ENCODE results near the gene ARHGEF11. TPM values are rescaled to one million over a fixed set of nuclear protein-coding genes. Genes with fewer than 3 reads are reported as not detected.

ARHGEF11 gene
- under 1 TPM; 0.08 to 0.86 (median 0.22) TPM for polyA plus RNA-seq

DNA sequence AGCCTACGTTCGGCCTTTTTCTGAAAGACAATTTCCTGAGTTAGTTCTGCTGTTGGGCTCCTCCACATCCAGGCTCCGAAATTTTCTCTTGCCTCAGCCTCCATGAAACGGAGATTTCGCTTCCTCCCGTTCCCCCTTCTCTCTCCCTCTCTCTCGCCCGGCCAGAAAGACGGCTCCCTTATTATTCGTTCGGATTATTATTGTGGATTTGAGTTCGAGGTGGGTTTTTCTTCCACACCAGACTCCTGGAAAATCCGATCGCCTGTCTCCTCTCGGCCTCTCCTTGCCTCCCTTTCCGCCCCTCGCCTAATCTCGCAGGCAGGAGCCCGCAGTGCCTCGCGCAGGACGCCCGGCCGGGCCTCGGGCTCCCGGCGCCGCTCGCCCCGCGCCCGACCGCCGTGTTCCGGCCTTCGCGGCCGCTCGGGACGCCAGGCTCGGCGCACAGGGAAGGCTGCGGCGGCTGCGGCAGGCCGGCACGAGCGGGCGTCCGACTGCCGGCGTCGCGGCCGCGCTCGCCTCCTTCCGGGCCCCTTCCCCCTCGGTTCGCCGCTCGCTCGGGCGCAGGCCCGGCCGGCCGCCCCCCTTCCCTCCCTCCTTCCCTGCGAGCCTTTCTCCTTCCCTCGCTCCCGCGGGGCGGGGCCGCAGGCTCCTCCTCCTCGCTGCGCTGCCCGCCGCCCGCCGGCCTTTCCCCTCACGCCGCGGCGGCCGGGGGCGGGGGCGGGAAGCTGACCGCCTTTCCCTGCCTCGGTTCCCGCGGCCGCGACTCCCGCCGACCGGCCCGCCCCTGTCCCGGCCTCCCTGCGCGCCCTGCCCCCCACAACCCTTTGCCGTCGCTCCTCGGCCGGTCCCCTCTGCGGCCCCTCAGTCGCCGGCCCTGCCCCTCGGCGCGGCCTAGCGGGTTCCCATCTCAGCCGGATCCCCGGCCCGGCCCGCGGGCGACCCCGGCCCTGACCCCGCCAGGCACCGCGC is at the start of gene ARHGEF11:
TSS of gene ARHGEF11 (minus strand) at position 493 of the 969 bp plus-strand sequence. CDS start 1,412 bp downstream, outside the sequence.
- H3K4me1 Mint-ChIP-seq = peaks cover 7 to 18% of the 10 kb centered on the region in 2 donors
- peak; percentile 18 to 25 (median 24) for DNase-seq
- H3K27ac Mint-ChIP-seq = peak within 1 kb of the TSS in 4 of 6 donors; percentile 20 to 88 (median 66)
- H3K36me3 Mint-ChIP-seq = peaks cover 0 to 3% (median 0%) of the 10 kb centered on the region in 3 donors
- H3K4me3 Mint-ChIP-seq = peak within 1 kb of the TSS; percentile 87 to 99 (median 92)
- peaks cover 0 to 1% (median 0%) of the 10 kb centered on the region in 6 donors for H3K9me3 Mint-ChIP-seq
- peaks cover 12 to 34% (median 12%) of the 10 kb centered on the region in 3 donors for H3K27me3 Mint-ChIP-seq (ENCODE audit: low read depth in 3 of 3)

- Mint-ChIP-seq H3K9me3 (no peaks in the 10 kb centered on the region), H3K27ac (no peak overlapping the region), H3K4me1 (no peaks in the 10 kb centered on the region), H3K4me3 (no peak overlapping the region), H3K36me3 (no peaks in the 10 kb centered on the region), H3K27me3 (ENCODE audit: low read depth in 3 of 3) (peaks cover 0 to 9% (median 2%) of the 10 kb centered on the region in 3 donors)
- no peak for DNase-seq
These were observed 49.5 kb upstream of the ARHGEF11 start for GRCh38 chr1:157095091-157095490.

DNA sequence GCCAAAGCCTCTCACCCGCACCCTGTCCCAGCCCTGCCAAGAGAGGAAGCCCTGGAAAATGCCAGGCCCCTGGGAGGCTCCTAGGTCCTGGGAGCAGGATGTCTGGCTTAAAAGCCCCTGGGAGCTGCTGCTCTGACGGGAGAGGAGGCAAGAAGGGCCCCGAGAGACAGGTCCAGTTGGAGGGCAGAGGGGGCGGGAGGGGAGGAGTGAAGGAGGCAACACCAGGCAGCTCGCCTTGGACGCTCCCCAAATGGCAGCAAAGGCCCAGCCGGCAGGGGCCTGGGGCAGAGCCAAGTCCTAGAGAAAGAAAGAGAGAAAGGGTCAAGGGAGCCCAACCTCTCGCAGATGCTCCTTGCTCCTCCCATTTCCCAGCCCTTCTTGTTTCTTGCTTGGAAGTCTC is 47.3 kb upstream of the ARHGEF11 start:
- Mint-ChIP-seq H3K4me3 (no peak overlapping the region), H3K36me3 (no peaks in the 10 kb centered on the region), H3K4me1 (no peaks in the 10 kb centered on the region), H3K27ac (no peak overlapping the region), H3K27me3 (ENCODE audit: low read depth in 3 of 3) (peaks cover 0 to 5% (median 2%) of the 10 kb centered on the region in 3 donors), H3K9me3 (no peaks in the 10 kb centered on the region)
- no peak for DNase-seq

GRCh38 chr1:157091668-157092273 is 46.2 kb upstream of the ARHGEF11 start:
- no peaks in the 10 kb centered on the region for H3K36me3 Mint-ChIP-seq
- H3K9me3 Mint-ChIP-seq = no peaks in the 10 kb centered on the region
- H3K4me1 Mint-ChIP-seq = no peaks in the 10 kb centered on the region
- DNase-seq = no peak
- H3K27ac Mint-ChIP-seq = no peak overlapping the region
- H3K4me3 Mint-ChIP-seq = no peak overlapping the region
- H3K27me3 Mint-ChIP-seq (ENCODE audit: low read depth in 3 of 3) = peaks cover 0 to 3% (median 0%) of the 10 kb centered on the region in 3 donors

- no peak for DNase-seq
- H3K27ac Mint-ChIP-seq = no peak overlapping the region
- H3K4me3 Mint-ChIP-seq = no peak overlapping the region
- H3K4me1 Mint-ChIP-seq = no peaks in the 10 kb centered on the region
- H3K27me3 Mint-ChIP-seq (ENCODE audit: low read depth in 3 of 3) = peaks cover 0 to 2% (median 0%) of the 10 kb centered on the region in 3 donors
- no peaks in the 10 kb centered on the region for H3K9me3 Mint-ChIP-seq
- H3K36me3 Mint-ChIP-seq = no peaks in the 10 kb centered on the region
These were observed 45.6 kb upstream of the ARHGEF11 start for GRCh38 chr1:157091186-157091585.

DNA sequence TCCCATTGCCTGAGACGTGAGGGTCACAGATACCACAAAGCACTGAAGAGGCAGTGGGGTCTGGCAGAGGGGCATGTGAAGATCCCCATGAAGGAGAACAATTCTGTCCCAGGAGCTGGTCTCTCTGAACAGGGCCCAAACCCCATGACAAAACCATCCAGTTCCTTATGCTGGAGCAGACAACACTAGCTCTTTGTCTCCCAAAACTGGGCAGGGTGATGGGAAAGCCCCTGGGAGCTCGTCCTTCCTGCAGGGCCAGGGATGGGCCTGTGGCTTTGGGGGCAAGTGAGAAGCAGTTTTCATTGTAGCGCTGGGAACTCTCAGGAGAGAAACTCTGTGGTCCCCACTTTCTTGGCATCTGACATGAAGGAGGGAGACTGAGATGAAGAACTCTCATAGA is 45.2 kb upstream of the ARHGEF11 start:
- peaks cover 0 to 2% (median 0%) of the 10 kb centered on the region in 3 donors for H3K27me3 Mint-ChIP-seq (ENCODE audit: low read depth in 3 of 3)
- no peak overlapping the region for H3K27ac Mint-ChIP-seq
- H3K36me3 Mint-ChIP-seq = no peaks in the 10 kb centered on the region

DNA sequence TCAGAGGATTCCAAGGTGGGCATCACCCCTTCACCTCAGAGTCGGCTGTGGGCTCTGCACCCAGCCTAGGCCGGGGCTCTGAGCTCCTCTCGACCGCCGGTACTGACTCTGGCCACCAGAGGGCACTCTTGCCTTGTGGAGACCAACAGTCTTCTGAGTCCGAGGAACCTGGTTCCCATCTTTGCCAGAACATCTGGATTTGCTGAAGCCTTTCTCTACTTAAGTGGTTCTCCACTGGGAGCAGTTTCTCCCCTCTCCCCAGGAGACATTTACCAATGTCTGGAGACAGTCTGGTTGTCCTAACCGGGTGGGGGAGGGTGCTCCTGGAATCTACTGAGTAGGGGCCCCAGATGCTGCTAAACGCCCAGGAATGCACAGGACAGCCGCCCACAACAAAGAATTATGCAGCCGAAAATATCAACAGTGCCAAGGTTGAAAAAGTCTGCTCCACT is 44.7 kb upstream of the ARHGEF11 start:
- no peak overlapping the region for H3K4me3 Mint-ChIP-seq
- peaks cover 0 to 2% (median 0%) of the 10 kb centered on the region in 3 donors for H3K27me3 Mint-ChIP-seq (ENCODE audit: low read depth in 3 of 3)
- no peaks in the 10 kb centered on the region for H3K36me3 Mint-ChIP-seq
- H3K27ac Mint-ChIP-seq = no peak overlapping the region
- DNase-seq = peak; percentile 67 to 78 (median 73)
- H3K4me1 Mint-ChIP-seq = no peaks in the 10 kb centered on the region
- H3K9me3 Mint-ChIP-seq = no peaks in the 10 kb centered on the region

More for the DNA sequence above, 45.2 kb upstream of the ARHGEF11 start:
- DNase-seq = no peak
- no peaks in the 10 kb centered on the region for H3K4me1 Mint-ChIP-seq
- no peaks in the 10 kb centered on the region for H3K9me3 Mint-ChIP-seq
- H3K4me3 Mint-ChIP-seq = no peak overlapping the region

DNA sequence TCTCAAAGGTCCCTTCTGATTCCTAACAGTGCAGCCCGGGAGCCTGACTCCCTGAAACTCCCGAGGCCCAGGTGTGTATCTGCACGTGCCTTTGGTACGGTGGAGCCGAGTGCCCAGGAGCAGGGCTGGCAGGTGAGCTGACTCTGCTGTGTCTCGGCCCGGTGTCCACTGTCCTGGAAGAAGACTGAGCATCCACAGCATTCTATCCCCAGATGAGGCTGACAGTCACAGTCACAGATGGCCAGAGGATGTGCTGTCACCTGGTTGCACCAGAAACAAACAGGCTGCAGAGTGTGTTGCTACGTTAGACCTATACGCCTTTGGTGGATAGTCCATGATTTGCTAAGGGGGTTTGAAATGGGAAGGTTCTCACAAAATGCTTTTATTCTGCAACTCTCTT is 44.2 kb upstream of the ARHGEF11 start:
- Mint-ChIP-seq H3K4me3 (no peak overlapping the region), H3K36me3 (no peaks in the 10 kb centered on the region), H3K27ac (no peak overlapping the region), H3K27me3 (ENCODE audit: low read depth in 3 of 3) (peaks cover 0 to 2% (median 0%) of the 10 kb centered on the region in 3 donors), H3K9me3 (no peaks in the 10 kb centered on the region), H3K4me1 (no peaks in the 10 kb centered on the region)
- no peak for DNase-seq

- Mint-ChIP-seq H3K27ac (no peak overlapping the region), H3K9me3 (no peaks in the 10 kb centered on the region), H3K27me3 (ENCODE audit: low read depth in 3 of 3) (peaks cover 0 to 2% (median 0%) of the 10 kb centered on the region in 3 donors), H3K36me3 (no peaks in the 10 kb centered on the region), H3K4me3 (no peak overlapping the region), H3K4me1 (no peaks in the 10 kb centered on the region)
- DNase-seq = no peak
These were observed 43.1 kb upstream of the ARHGEF11 start for GRCh38 chr1:157088607-157089006.

DNA sequence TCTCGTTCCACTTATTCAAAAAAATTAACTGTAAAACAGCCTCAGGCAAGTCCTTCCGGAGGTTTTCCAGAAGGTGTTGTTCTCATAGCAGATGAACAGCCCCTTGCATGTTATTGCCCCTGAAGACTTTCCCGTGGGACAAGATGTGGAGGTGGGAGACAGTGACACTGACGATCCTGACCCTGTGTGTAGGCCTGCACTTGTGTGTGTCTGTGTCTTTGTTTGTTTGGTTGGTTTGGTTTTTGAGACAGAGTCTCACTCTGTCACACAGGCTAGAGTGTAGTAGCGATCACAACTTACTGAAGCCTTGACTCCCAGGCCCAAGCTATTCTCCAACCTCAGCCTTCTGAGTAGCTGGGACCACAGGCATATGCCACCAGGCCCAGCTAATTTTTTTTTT is 41.5 kb upstream of the ARHGEF11 start:
- Mint-ChIP-seq H3K27me3 (ENCODE audit: low read depth in 3 of 3) (peaks cover 0 to 2% (median 1%) of the 10 kb centered on the region in 3 donors), H3K27ac (no peak overlapping the region), H3K9me3 (no peaks in the 10 kb centered on the region), H3K36me3 (no peaks in the 10 kb centered on the region), H3K4me3 (no peak overlapping the region), H3K4me1 (no peaks in the 10 kb centered on the region)
- no peak for DNase-seq

DNA sequence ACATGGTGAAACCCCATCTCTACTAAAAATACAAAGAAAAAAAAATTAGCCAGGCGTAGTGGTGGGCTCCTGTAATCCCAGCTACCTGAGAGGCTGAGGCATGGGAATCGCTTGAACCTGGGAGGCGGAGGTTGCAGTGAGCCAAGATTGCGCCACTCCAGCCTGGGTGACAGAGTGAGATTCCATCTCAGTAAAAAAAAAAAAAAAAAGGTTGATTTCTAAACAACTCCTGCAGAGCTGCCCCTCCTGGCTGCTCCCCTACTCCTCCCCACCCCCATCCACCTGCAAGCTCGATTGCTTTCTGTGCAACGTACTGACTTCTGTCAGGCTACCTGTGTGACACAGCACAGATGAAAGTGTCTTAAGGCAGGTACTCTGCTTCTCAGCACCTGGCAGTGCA is 40.8 kb upstream of the ARHGEF11 start:
- Mint-ChIP-seq H3K4me3 (no peak overlapping the region), H3K4me1 (no peaks in the 10 kb centered on the region), H3K27ac (no peak overlapping the region), H3K36me3 (no peaks in the 10 kb centered on the region), H3K9me3 (no peaks in the 10 kb centered on the region), H3K27me3 (ENCODE audit: low read depth in 3 of 3) (peaks cover 0 to 2% (median 2%) of the 10 kb centered on the region in 3 donors)
- no peak for DNase-seq

- Mint-ChIP-seq H3K4me1 (no peaks in the 10 kb centered on the region), H3K4me3 (no peak overlapping the region), H3K36me3 (no peaks in the 10 kb centered on the region), H3K27me3 (ENCODE audit: low read depth in 3 of 3) (peaks cover 0 to 2% (median 2%) of the 10 kb centered on the region in 3 donors), H3K27ac (no peak overlapping the region), H3K9me3 (no peaks in the 10 kb centered on the region)
- no peak for DNase-seq
These were observed 39.9 kb upstream of the ARHGEF11 start for GRCh38 chr1:157085421-157085820.

GRCh38 chr1:157084720-157085119 is 39.2 kb upstream of the ARHGEF11 start:
- peaks cover 0 to 2% (median 2%) of the 10 kb centered on the region in 3 donors for H3K27me3 Mint-ChIP-seq (ENCODE audit: low read depth in 3 of 3)
- H3K4me1 Mint-ChIP-seq = no peaks in the 10 kb centered on the region
- H3K27ac Mint-ChIP-seq = no peak overlapping the region
- no peak for DNase-seq
- H3K36me3 Mint-ChIP-seq = no peaks in the 10 kb centered on the region
- H3K4me3 Mint-ChIP-seq = no peak overlapping the region
- H3K9me3 Mint-ChIP-seq = no peaks in the 10 kb centered on the region

- Mint-ChIP-seq H3K9me3 (no peaks in the 10 kb centered on the region), H3K4me3 (no peak overlapping the region), H3K36me3 (no peaks in the 10 kb centered on the region), H3K4me1 (no peaks in the 10 kb centered on the region), H3K27ac (no peak overlapping the region), H3K27me3 (ENCODE audit: low read depth in 3 of 3) (peaks cover 2 to 9% (median 6%) of the 10 kb centered on the region in 3 donors)
- no peak for DNase-seq
These were observed 36.2 kb upstream of the ARHGEF11 start for GRCh38 chr1:157081707-157082106.

Data from immature natural killer cell (primary cell).